PC-3 (cell line): ENCODE measurements around the gene UBASH3B.

Source experiments
- EZH2 ChIP-seq: fragments of 300-600 bp; sonication (generic); IDR thresholded peaks from one replicate; pipeline ENCODE4 v1.6.1; 2017; ENCODE audit warnings: antibody characterized with exemption, mild to moderate bottlenecking, low read length; ENCODE audit not compliant: unreplicated experiment
- EZH2phosphoT487 ChIP-seq: fragments of 300-600 bp; sonication (generic); IDR thresholded peaks from 2 replicates; pipeline ENCODE4 v1.6.1; 2018; ENCODE audit warnings: mild to moderate bottlenecking, antibody characterized with exemption, low read length, borderline replicate concordance
- TF ChIP-seq, protein P1 (sequence below): fragments of 300-600 bp; sonication (generic); conservative IDR thresholded peaks from 2 replicates; pipeline ENCODE4 v1.5.1; 2017; ENCODE audit warnings: antibody characterized with exemption, low read depth, mild to moderate bottlenecking, low read length

DNA sequence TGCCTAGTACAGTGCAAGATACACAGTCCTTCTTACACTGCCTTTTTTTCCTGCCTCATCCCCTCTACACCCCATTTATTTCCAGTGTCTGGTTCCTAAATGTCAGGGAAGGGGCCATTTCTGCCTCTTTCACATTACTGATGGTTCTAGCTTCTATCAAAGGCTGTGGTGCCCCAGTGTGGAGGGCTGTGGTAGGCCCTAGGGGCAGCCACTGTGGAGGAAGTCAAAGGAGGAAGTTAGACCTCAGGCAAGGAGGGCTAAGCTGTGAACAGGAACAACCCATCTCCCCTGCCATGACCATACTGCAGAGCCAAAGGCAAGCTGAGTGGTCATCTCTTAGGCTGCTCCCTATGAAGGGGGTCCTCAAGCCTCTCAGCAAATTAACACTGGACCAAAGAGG, 100.9 kb downstream of the UBASH3B start:
- TF ChIP-seq, protein P1, sequence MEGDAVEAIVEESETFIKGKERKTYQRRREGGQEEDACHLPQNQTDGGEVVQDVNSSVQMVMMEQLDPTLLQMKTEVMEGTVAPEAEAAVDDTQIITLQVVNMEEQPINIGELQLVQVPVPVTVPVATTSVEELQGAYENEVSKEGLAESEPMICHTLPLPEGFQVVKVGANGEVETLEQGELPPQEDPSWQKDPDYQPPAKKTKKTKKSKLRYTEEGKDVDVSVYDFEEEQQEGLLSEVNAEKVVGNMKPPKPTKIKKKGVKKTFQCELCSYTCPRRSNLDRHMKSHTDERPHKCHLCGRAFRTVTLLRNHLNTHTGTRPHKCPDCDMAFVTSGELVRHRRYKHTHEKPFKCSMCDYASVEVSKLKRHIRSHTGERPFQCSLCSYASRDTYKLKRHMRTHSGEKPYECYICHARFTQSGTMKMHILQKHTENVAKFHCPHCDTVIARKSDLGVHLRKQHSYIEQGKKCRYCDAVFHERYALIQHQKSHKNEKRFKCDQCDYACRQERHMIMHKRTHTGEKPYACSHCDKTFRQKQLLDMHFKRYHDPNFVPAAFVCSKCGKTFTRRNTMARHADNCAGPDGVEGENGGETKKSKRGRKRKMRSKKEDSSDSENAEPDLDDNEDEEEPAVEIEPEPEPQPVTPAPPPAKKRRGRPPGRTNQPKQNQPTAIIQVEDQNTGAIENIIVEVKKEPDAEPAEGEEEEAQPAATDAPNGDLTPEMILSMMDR: 0 out of 2 replicates have a peak, but pooled peaks have one; percentile 22
- no peak for TF ChIP-seq EZH2phosphoT487
- TF ChIP-seq EZH2: no peak
